Mammary epithelial cell (primary cell): ENCODE data around the gene DOCK2.

Experiments
- EZH2 ChIP-seq: IDR thresholded peaks from 2 replicates; pipeline ENCODE4 v1.6.1; 2012; ENCODE audit warnings: low read length, inconsistent platforms, borderline replicate concordance
- TF ChIP-seq, protein P1 (sequence below), 2 donors: IDR thresholded peaks in 1 of 2; conservative IDR thresholded peaks in 1 of 2; 2 replicates each; pipeline ENCODE4 v1.5.1; 2011 to 2012; ENCODE audit warnings: inconsistent platforms in 2 of 2, low read length in 2 of 2, mild to moderate bottlenecking in 2 of 2, control low read depth in 1 of 2, low read depth in 1 of 2; ENCODE audit not compliant: insufficient read depth in 1 of 2; ENCODE audit errors: extremely low read depth in 1 of 2

DNA sequence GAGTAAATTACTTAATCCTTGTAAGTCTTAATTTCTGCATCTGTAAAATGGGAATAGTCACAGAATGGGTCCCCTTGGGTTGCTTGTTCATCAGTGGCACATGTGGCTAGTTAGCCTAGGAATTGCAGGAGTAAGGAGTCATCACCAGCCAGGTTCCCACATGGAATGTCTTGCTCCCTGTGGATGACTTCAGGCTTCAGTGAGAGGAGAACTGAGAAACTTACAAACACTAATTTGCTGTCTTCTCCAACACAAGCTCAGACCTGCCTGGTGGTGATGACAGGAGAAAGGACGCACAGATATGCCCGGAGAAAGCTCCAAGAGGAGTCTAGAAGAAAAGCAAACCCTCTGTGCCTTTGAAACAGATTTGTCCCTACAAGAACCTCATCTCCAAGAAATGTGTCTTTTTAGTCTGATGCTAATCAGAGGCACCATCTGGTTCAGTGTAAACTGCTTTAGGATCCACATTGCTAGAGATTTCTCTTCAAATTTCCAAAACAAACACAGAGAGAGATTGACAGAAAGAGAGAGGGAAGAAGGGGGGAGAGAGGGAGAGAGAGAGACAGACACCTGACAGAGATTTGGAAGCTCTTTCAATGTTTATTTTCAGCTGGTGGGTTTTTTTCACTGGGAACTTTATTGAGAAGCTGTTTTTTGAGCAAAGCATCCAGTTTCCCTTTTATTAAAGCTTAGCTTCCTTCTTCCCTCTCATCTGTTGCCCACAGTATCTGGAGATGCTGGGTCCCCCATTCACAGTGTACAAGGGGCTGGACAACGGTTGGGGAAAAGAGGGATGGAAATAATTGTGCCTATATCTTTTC, 128.3 kb downstream of the DOCK2 start:
- TF ChIP-seq, protein P1, sequence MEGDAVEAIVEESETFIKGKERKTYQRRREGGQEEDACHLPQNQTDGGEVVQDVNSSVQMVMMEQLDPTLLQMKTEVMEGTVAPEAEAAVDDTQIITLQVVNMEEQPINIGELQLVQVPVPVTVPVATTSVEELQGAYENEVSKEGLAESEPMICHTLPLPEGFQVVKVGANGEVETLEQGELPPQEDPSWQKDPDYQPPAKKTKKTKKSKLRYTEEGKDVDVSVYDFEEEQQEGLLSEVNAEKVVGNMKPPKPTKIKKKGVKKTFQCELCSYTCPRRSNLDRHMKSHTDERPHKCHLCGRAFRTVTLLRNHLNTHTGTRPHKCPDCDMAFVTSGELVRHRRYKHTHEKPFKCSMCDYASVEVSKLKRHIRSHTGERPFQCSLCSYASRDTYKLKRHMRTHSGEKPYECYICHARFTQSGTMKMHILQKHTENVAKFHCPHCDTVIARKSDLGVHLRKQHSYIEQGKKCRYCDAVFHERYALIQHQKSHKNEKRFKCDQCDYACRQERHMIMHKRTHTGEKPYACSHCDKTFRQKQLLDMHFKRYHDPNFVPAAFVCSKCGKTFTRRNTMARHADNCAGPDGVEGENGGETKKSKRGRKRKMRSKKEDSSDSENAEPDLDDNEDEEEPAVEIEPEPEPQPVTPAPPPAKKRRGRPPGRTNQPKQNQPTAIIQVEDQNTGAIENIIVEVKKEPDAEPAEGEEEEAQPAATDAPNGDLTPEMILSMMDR (conservative IDR thresholded peaks at IDR 0.05 in 1 of 2, IDR thresholded peaks at IDR 0.05 in 1 of 2; ENCODE audit: extremely low read depth in 1 of 2, insufficient read depth in 1 of 2, low read depth in 1 of 2, low read length in 2 of 2): no peak
- TF ChIP-seq EZH2: no peak
